GM19463 (cell line): ENCODE data around the gene NKAIN2.
"Not testable (repeated sequence)": the region's sequence is repeated elsewhere in the genome, so short reads cannot be mapped to it uniquely, and the experiment has no call there.

Experiments
- ATAC-seq: cut with Tn5 transposase; IDR thresholded peaks from one replicate; pipeline ENCODE4 v1.9.1; 2021; ENCODE audit warnings: mild to moderate bottlenecking, moderate library complexity; ENCODE audit not compliant: unreplicated experiment

The NKAIN2 gene

GRCh38 chr6:124661097-124661661, 857.5 kb downstream of the NKAIN2 start:
- ATAC-seq: no peak

DNA sequence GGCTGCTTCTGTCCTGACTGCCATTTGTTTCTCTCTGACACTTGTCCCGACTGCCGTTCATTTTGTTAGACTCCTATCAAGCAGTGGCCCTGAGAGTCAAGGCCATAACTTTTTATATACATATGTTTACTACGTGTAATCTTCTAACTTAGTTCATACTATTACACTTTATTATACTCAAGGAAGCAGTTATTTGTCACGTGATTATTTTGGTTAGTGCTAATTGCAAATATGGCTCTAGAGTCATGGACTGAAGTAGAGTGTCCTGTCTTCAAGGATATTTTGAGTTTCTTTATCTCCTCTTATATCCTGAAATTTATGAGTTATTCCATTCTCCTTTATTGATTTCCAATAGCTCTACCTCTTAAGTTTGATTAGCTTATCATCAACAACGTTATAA, 864.4 kb downstream of the NKAIN2 start:
- no peak for ATAC-seq

DNA sequence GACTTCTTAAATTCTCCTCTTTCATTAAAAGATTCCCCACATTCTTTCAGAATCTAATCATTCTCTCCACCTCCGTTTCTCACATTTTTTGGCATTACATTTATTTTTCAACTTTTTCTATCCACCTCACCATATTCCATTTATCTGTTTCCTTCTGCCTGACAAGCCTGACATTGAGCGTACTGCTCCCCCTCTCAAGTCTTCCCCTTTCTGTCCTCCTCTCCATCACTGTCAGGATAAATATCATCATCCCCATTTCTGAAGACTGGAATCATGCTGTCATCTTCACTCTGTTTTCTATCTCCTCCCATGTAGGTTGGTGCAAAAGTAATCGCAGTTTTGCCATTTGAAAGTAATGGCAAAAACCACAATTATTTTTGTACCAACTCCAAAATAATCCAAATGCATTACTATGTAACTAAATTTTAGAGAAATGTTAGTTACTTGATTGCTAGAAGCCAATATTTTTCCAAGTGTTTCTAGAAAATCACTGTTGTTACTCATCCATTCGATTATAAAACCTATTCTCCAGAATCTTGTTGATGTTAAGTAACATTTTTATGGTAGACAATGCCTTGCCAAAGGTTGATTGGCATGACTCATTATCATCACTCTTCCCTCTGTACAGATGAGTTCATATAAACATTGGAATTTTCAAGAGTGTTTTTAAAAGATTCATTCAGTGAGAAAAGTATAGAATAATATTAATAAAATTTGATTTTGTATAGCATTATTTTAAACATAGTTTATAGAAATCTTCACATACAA, 866.2 kb downstream of the NKAIN2 start:
- ATAC-seq: no peak

GRCh38 chr6:124670801-124671200, 867.1 kb downstream of the NKAIN2 start:
- no peak for ATAC-seq

- no peak for ATAC-seq
These were observed 867.7 kb downstream of the NKAIN2 start for GRCh38 chr6:124671324-124671723.

- ATAC-seq: no peak
These were observed 870.4 kb downstream of the NKAIN2 start for GRCh38 chr6:124674042-124674441.

DNA sequence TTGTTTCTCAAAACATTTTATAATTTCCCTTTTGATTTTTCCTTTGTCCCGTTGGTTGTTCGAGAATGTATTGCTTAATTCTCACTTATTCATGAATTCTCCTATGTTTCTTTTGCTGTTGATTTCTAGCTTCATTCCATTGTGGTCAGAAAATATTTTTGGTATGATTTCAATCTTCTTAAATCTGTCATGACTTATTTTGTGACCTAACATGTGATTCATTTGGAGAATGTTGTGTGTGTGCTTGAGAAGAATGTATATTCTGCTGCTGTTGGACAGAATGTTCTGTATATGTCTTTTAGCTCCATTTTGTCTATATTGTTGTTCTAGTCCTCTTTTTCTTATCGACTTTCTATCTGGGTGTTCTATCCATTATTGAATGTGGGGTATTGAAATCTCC, 872.4 kb downstream of the NKAIN2 start:
- ATAC-seq: no peak

DNA sequence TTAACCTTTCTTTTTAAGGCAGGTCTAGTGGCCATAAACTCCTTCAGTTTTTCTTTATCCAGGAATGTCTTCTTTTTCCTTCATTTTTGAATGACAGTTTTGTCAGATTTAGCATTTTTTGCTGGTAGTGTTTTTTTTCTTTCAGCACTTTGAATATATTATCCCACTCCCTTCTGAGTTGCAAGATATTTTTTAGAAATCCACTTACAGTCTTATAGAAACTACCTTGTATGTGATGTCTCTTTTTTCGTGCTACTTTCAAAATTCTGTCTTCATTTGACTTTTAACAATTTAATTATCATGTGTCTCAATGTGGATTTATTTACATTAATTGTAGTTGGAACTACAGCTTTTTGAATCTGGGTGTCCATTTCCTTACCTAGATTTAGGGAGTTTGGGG, 874.2 kb downstream of the NKAIN2 start:
- ATAC-seq: no peak

DNA sequence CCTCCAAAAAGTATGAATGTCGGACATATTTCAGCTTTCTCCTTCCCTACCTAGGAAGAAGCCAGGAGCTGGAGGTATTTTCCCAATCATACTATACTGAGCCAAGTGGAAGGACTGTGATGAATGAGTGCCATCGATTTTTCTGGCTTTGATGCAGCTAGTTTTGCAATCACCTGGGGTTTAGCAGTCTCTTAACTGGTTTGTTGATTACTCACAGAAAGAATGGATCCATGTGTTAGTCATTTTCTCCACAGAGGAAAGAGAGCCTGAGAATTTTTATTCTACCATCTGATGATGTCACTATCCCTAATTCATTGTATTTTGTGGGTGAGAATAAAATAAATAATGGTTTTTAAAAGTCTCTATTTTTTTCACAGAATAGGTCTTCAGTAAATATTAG, 875.7 kb downstream of the NKAIN2 start:
- ATAC-seq: no peak

DNA sequence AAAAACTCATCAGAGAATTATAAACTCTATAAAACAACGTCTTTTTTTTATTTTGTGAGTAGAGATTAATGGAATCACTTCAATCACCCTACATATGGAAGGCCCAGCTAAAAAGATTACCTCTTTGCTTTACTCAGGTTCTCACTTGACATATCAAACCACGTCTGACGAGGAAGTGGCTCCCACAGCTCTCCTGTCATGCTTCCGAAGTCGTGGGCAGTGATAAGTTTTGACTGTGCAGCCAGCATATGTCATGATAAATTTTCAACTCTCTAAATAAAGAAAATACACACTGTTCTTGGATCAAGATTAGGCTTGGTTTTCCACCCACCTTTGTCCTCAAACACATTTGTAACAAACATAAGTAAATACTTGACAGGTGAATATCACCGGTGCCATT, 879.1 kb downstream of the NKAIN2 start:
- ATAC-seq: no peak

DNA sequence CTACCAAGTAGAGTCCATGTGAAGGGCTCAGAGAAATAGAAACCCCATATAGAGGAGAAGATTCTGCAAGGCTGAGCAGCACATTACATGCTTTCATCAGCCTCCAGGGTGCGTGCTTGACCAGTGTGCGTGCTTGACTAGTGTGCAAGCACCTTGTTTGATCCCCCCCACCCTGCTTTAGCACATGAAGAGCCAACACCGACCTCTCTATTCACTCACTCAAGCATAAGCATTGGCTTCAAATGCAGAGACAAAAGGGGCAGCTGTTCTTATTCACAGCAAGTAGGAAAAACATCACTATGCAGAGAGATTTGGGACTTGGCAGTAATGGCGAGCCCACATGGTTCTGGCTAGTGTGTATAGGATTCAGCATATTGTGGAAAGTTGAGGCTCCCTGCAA, 879.8 kb downstream of the NKAIN2 start:
- no peak for ATAC-seq

DNA sequence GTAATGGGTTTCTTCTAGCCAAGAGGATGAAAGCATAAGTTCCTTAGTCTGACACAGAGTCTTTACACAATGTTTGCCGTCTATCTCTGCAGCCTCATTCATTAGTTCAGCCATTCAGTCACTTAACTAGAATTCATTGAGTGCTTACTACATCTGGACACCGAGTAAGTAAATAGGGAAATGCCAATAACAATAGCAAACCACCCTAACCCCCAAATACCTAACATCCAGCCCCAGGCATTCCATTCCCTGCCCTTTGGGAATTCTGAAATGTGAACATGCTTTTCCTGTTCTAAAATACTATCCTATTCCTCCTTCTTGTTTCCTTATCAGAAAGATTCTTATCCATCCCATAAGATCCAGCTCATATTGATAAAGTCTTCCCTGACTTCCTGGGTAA, 881.0 kb downstream of the NKAIN2 start:
- no peak for ATAC-seq

DNA sequence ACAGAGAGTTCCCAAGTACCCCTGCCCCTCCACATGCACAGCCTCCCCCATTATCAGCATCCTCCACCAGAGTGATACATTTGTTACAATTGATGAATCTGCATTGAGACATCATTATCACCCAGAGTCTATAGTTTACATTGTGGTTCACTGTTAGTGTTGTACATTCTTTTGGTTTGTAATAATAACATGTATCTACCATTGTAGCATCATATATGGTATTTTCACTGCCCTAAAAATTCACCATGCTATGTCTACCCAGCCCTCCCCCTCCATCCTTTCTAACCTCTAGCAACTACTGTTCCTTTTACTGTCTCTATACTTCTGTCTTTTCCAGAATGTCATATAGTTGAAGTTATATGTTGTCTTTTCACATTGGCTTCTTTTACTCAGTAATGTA, 884.7 kb downstream of the NKAIN2 start:
- ATAC-seq: no peak

GRCh38 chr6:124694139-124694705, 890.6 kb downstream of the NKAIN2 start:
- no peak for ATAC-seq

DNA sequence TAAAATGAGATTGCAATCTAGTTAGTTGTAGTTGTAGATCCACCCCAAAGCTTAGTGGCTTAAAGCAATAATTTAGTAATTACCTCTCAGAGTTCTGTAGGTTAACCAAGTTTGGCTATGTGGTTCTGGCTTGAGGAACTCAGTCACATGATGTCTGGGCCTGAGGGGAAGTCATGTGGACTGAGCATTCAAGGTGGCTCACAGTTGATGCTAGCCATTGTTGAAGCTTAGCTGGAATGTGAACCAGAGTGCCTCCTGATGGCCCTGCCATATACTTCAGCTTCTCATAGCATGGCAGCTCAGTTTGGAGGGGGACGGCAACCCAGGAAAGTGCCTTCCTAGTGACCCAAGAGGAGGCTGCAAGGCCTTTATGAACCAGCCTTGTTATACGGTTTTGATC, 895.4 kb downstream of the NKAIN2 start:
- no peak for ATAC-seq

GRCh38 chr6:124703541-124703940, 899.9 kb downstream of the NKAIN2 start:
- ATAC-seq: no peak

DNA sequence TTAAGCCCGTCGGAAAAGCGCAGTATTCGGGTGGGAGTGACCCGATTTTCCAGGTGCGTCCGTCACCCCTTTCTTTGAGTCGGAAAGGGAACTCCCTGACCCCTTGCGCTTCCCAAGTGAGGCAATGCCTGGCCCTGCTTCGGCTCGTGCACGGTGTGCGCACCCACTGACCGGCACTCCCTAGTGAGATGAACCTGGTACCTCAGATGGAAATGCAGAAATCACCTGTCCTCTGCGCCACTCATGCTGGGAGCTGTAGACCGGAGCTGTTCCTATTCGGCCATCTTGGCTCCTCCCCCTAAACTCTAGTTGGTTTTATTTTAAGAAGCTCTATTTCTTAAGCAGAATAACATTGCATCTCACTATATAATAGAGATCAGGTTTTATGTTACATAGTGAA, 908.9 kb downstream of the NKAIN2 start:
- ATAC-seq: not testable (repeated sequence)

DNA sequence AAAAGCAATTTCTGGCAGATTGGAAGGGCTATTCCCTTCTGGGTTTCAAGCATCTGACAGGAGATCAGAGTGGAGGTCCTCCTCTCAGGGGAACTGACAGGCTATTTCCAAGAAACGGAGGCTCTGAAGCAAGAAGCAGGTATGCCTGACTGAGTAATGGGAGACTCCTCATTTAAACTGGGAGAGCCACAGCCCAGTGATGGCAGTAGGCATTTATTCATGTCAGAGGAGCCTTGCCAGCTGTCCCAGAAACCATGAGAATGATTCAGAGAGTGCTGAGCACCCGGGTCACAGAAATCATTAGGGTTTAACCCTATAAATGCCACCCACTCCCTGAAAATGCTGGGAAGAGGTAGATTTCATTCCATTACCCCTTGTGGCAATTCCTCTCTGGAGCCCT, 911.1 kb downstream of the NKAIN2 start:
- ATAC-seq: no peak

GRCh38 chr6:124719913-124720312, 916.2 kb downstream of the NKAIN2 start:
- ATAC-seq: no peak

- ATAC-seq: no peak
These were observed 917.7 kb downstream of the NKAIN2 start for GRCh38 chr6:124721331-124721730.

GRCh38 chr6:124722141-124722878, 918.6 kb downstream of the NKAIN2 start:
- no peak for ATAC-seq

- no peak for ATAC-seq
These were observed 920.0 kb downstream of the NKAIN2 start for GRCh38 chr6:124723671-124724070.
